Ammon's horn (tissue), 1 donor: ENCODE data around the gene LSM5.
"Not testable (repeated sequence)": the region's sequence is repeated elsewhere in the genome, so short reads cannot be mapped to it uniquely, and the experiment has no call there.

Experiments
- DNase-seq: peaks from one replicate; pipeline ENCODE4 v3.0.0-alpha.2; 2016; ENCODE audit warnings: low spot score

LSM5 gene

GRCh38 chr7:32506266-32507054 lies 16.3 kb upstream of the LSM5 start:
- DNase-seq = no peak

GRCh38 chr7:32502728-32503127 lies 12.5 kb upstream of the LSM5 start:
- DNase-seq = no peak

- DNase-seq = no peak
These were observed 11.3 kb upstream of the LSM5 start for GRCh38 chr7:32501522-32501921.

- peak; percentile 21 for DNase-seq
These were observed 10.8 kb upstream of the LSM5 start for GRCh38 chr7:32500922-32501341.

- not testable (repeated sequence) for DNase-seq
These were observed 10.0 kb upstream of the LSM5 start for GRCh38 chr7:32500216-32500615.

GRCh38 chr7:32499755-32500154 lies 9.6 kb upstream of the LSM5 start:
- DNase-seq = not testable (repeated sequence)

- no peak for DNase-seq
These were observed 6.1 kb upstream of the LSM5 start for GRCh38 chr7:32496052-32496813.

GRCh38 chr7:32495298-32496051 lies 5.3 kb upstream of the LSM5 start, which contains the start of gene AVL9:
TSS of gene AVL9 (plus strand) at chr7:32495489. CDS start at chr7:32495710, 221 bp downstream.
- peak; percentile 98 for DNase-seq

- no peak for DNase-seq
These were observed 4.7 kb upstream of the LSM5 start for GRCh38 chr7:32494946-32495297.

- no peak for DNase-seq
These were observed 423 bp downstream of the LSM5 start for GRCh38 chr7:32489788-32490126.

- no peak for DNase-seq
These were observed 8.3 kb downstream of the LSM5 start for GRCh38 chr7:32481921-32482320.

- DNase-seq = no peak
These were observed 9.0 kb downstream of the LSM5 start for GRCh38 chr7:32481176-32481575.

- peak; percentile 52 for DNase-seq
These were observed 10.5 kb downstream of the LSM5 start for GRCh38 chr7:32479574-32480200.

GRCh38 chr7:32477649-32477980 lies 12.6 kb downstream of the LSM5 start:
- DNase-seq = no peak

- no peak for DNase-seq
These were observed 13.1 kb downstream of the LSM5 start for GRCh38 chr7:32476816-32477648.

GRCh38 chr7:32474008-32474407 lies 16.2 kb downstream of the LSM5 start:
- DNase-seq = no peak

GRCh38 chr7:32472015-32472414 lies 18.2 kb downstream of the LSM5 start:
- no peak for DNase-seq

GRCh38 chr7:32470871-32471270 lies 19.3 kb downstream of the LSM5 start:
- no peak for DNase-seq

- not testable (repeated sequence) for DNase-seq
These were observed 20.2 kb downstream of the LSM5 start for GRCh38 chr7:32470004-32470403.

GRCh38 chr7:32464641-32465416 lies 25.4 kb downstream of the LSM5 start:
- DNase-seq = not testable (repeated sequence)

GRCh38 chr7:32462977-32463376 lies 27.2 kb downstream of the LSM5 start:
- DNase-seq = no peak
